ENCODE results near the gene RAB3B. TPM values are rescaled to one million over a fixed set of nuclear protein-coding genes. Genes with fewer than 3 reads are reported as not detected.
"Not testable (repeated sequence)": the region's sequence is repeated elsewhere in the genome, so short reads cannot be mapped to it uniquely, and the experiment has no call there.

RAB3B gene, protein sequence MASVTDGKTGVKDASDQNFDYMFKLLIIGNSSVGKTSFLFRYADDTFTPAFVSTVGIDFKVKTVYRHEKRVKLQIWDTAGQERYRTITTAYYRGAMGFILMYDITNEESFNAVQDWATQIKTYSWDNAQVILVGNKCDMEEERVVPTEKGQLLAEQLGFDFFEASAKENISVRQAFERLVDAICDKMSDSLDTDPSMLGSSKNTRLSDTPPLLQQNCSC
- total RNA-seq (2012; rRNA removed): 2.3 and 5.7 TPM in 2 replicates

DNA sequence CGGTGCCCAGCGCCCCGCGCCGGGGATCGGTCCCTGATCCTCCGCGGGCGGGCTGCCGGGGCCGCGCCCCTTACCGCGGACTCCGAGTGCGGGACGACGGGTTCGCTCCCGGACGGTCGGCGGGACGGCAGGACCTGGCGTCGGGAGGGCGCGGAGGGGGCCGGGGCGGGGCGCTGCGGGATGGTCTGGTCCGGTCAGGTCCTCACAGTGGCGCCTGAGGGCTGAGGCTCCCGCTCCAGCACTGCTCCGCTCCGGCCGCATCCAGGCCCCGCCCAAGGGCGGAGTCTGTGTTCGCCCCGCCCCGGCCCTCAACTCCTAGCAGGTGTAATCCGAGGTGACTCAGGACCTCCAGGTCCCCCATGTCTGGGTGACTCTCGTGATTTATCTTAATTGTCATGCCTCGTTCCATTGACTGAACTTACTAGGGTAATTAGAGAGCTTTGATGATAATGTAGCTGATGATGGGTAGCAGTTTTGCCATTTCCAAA, at the start of gene RAB3B:
Gene RAB3B (minus strand): TSS at position 223 of the 488 bp plus-strand sequence. CDS start 13,583 bp downstream, outside the sequence.
- H3K4me3 ChIP-seq (ENCODE audit: low read length): peak within 1 kb of the TSS; percentile 87
- H3K9ac ChIP-seq (ENCODE audit: low read depth, low read length): peak within 1 kb of the TSS; percentile 73
- peaks cover 13% of the 10 kb centered on the region for H3K27me3 ChIP-seq (ENCODE audit: control insufficient read depth, insufficient read depth, low read length)
- peaks cover 4% of the 10 kb centered on the region for H3K4me1 ChIP-seq (ENCODE audit: control insufficient read depth, insufficient read depth, low read length)
- H3K4me2 ChIP-seq (ENCODE audit: low read length): peak within 1 kb of the TSS; percentile 64
- no peaks in the 10 kb centered on the region for H3K9me3 ChIP-seq (replicated peaks; ENCODE audit: low read length)
- no peaks in the 10 kb centered on the region for H3K36me3 ChIP-seq (ENCODE audit: insufficient read depth, low read length)

GRCh38 chr1:52037909-52038308, 47.4 kb upstream of the RAB3B start:
- Histone ChIP-seq H3K4me1 (ENCODE audit: control insufficient read depth, insufficient read depth, low read length) (peaks cover 5% of the 10 kb centered on the region), H3K9me3 (replicated peaks; ENCODE audit: low read length) (no peaks in the 10 kb centered on the region), H3K36me3 (ENCODE audit: insufficient read depth, low read length) (peaks cover 16% of the 10 kb centered on the region), H3K4me3 (ENCODE audit: low read length) (no peak overlapping the region), H3K27me3 (ENCODE audit: control insufficient read depth, insufficient read depth, low read length) (no peaks in the 10 kb centered on the region), H3K9ac (ENCODE audit: low read depth, low read length) (no peak overlapping the region), H3K4me2 (ENCODE audit: low read length) (no peak overlapping the region)

- Histone ChIP-seq H3K4me1 (ENCODE audit: control insufficient read depth, insufficient read depth, low read length) (peaks cover 5% of the 10 kb centered on the region), H3K36me3 (ENCODE audit: insufficient read depth, low read length) (peaks cover 16% of the 10 kb centered on the region), H3K9me3 (replicated peaks; ENCODE audit: low read length) (no peaks in the 10 kb centered on the region), H3K9ac (ENCODE audit: low read depth, low read length) (no peak overlapping the region), H3K4me2 (ENCODE audit: low read length) (no peak overlapping the region), H3K4me3 (ENCODE audit: low read length) (no peak overlapping the region), H3K27me3 (ENCODE audit: control insufficient read depth, insufficient read depth, low read length) (no peaks in the 10 kb centered on the region)
Observed at GRCh38 chr1:52037402-52037814, 46.9 kb upstream of the RAB3B start.

- Histone ChIP-seq H3K4me1 (ENCODE audit: control insufficient read depth, insufficient read depth, low read length) (peaks cover 17% of the 10 kb centered on the region), H3K36me3 (ENCODE audit: insufficient read depth, low read length) (peaks cover 4% of the 10 kb centered on the region), H3K4me3 (ENCODE audit: low read length) (peak overlapping the region; percentile 97), H3K27me3 (ENCODE audit: control insufficient read depth, insufficient read depth, low read length) (no peaks in the 10 kb centered on the region), H3K9ac (ENCODE audit: low read depth, low read length) (peak overlapping the region; percentile 95), H3K9me3 (replicated peaks; ENCODE audit: low read length) (no peaks in the 10 kb centered on the region), H3K4me2 (ENCODE audit: low read length) (peak overlapping the region; percentile 93)
Observed at GRCh38 chr1:52034050-52034384, 43.5 kb upstream of the RAB3B start.

DNA sequence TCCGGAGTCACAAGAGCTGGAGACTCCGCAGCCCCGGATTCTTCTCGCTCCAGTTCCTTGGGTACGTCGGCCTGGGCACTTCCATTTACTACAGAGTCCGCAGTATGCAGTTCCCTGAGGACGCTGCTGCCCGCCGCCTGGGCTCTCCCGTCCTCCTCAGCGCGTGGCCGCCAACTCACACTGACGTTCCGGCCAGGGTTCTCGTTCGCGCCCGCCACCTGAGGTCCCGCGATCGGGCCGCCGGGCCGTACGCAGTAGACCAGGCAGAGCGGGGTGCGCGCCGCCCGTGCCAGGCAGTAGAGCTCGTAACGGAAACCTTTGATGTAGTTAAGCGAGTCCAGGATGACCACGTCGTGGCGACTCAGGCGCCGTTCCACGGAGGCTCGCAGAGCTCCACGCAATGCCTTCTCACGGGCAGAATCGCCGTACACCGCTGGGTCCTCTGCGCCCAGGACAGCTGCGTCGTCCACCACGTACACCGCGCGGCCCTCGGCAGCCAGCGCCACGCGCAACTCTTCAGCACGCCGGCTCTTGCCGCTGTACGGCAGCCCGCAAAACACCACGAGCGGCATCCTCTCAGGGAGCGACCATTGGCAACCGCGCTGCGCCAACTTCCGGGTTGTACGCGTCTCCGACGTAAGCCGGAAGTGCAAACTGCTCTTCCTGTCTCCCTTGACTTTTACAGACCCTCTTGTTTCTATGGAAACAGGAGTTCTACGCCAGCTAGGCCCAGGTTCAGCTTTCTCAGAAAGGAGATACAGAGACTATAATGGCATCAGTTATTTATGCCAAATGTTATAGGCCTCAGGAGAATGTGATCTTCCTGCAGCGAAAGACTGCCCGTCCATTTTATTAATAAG, 42.9 kb upstream of the RAB3B start, which contains the start of gene KTI12:
Gene KTI12 (minus strand): TSS at position 621 of the 860 bp plus-strand sequence. CDS start 49 bp downstream, at position 572.
- H3K9ac ChIP-seq (ENCODE audit: low read depth, low read length): peak within 1 kb of the TSS; percentile 95
- H3K27me3 ChIP-seq (ENCODE audit: control insufficient read depth, insufficient read depth, low read length): no peaks in the 10 kb centered on the region
- peak within 1 kb of the TSS; percentile 97 for H3K4me3 ChIP-seq (ENCODE audit: low read length)
- H3K9me3 ChIP-seq (replicated peaks; ENCODE audit: low read length): no peaks in the 10 kb centered on the region
- H3K4me2 ChIP-seq (ENCODE audit: low read length): peak within 1 kb of the TSS; percentile 93
- peaks cover 17% of the 10 kb centered on the region for H3K4me1 ChIP-seq (ENCODE audit: control insufficient read depth, insufficient read depth, low read length)
- H3K36me3 ChIP-seq (ENCODE audit: insufficient read depth, low read length): peaks cover under 1% of the 10 kb centered on the region

GRCh38 chr1:52032785-52033131, 42.3 kb upstream of the RAB3B start:
- H3K4me2 ChIP-seq (ENCODE audit: low read length): peak overlapping the region; percentile 93
- peak overlapping the region; percentile 95 for H3K9ac ChIP-seq (ENCODE audit: low read depth, low read length)
- H3K27me3 ChIP-seq (ENCODE audit: control insufficient read depth, insufficient read depth, low read length): no peaks in the 10 kb centered on the region
- peaks cover 17% of the 10 kb centered on the region for H3K4me1 ChIP-seq (ENCODE audit: control insufficient read depth, insufficient read depth, low read length)
- H3K9me3 ChIP-seq (replicated peaks; ENCODE audit: low read length): no peaks in the 10 kb centered on the region
- H3K4me3 ChIP-seq (ENCODE audit: low read length): peak overlapping the region; percentile 97
- H3K36me3 ChIP-seq (ENCODE audit: insufficient read depth, low read length): peaks cover 3% of the 10 kb centered on the region

DNA sequence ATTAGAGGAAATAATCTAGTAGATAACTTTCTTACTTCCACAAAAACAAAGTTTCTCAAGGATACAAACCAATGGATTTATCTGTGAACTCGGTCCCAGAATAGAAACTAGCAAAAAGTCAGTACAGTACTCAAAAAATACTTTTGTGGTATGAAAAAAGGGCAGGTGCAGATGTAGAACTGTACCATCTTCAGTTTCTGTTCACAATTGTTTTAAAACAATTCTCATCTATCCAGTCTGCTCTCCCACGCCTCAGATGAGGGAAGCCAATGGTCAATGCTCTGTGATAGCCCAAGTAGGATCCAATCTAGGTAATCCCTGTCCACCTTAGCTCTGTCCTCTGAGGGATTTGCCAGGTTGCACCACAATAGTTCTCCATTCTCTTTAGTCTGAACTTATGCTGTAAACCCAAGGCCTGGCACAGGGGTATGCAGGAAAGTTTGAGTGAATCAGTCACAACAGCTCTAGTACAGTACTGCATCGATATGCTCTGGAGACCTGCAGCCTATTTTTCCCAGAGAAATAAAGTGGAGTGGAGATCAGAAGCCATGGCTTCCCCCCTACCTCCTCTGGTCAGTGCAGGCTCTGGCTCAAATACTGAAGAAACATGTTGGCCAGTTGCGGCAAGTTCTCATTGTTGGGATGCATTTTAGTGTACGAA, 41.8 kb upstream of the RAB3B start:
- Histone ChIP-seq H3K36me3 (ENCODE audit: insufficient read depth, low read length) (peaks cover 3% of the 10 kb centered on the region), H3K27me3 (ENCODE audit: control insufficient read depth, insufficient read depth, low read length) (no peaks in the 10 kb centered on the region), H3K4me2 (ENCODE audit: low read length) (peak overlapping the region; percentile 93), H3K4me3 (ENCODE audit: low read length) (peak overlapping the region; percentile 97), H3K9ac (ENCODE audit: low read depth, low read length) (peak overlapping the region; percentile 95), H3K9me3 (replicated peaks; ENCODE audit: low read length) (no peaks in the 10 kb centered on the region), H3K4me1 (ENCODE audit: control insufficient read depth, insufficient read depth, low read length) (peaks cover 17% of the 10 kb centered on the region)

GRCh38 chr1:52028839-52029238, 38.3 kb upstream of the RAB3B start:
- H3K4me2 ChIP-seq (ENCODE audit: low read length); H3K27me3 ChIP-seq (ENCODE audit: control insufficient read depth, insufficient read depth, low read length); H3K4me3 ChIP-seq (ENCODE audit: low read length); H3K9ac ChIP-seq (ENCODE audit: low read depth, low read length); H3K9me3 ChIP-seq (replicated peaks; ENCODE audit: low read length): not testable (repeated sequence)
- H3K4me1 ChIP-seq (ENCODE audit: control insufficient read depth, insufficient read depth, low read length): peaks cover 15% of the 10 kb centered on the region
- H3K36me3 ChIP-seq (ENCODE audit: insufficient read depth, low read length): peaks cover 16% of the 10 kb centered on the region

- H3K4me3 ChIP-seq (ENCODE audit: low read length): no peak overlapping the region
- no peaks in the 10 kb centered on the region for H3K9me3 ChIP-seq (replicated peaks; ENCODE audit: low read length)
- H3K4me2 ChIP-seq (ENCODE audit: low read length): no peak overlapping the region
- peaks cover 21% of the 10 kb centered on the region for H3K36me3 ChIP-seq (ENCODE audit: insufficient read depth, low read length)
- H3K4me1 ChIP-seq (ENCODE audit: control insufficient read depth, insufficient read depth, low read length): peaks cover 13% of the 10 kb centered on the region
- no peak overlapping the region for H3K9ac ChIP-seq (ENCODE audit: low read depth, low read length)
- no peaks in the 10 kb centered on the region for H3K27me3 ChIP-seq (ENCODE audit: control insufficient read depth, insufficient read depth, low read length)
Observed at GRCh38 chr1:52028328-52028727, 37.8 kb upstream of the RAB3B start.

DNA sequence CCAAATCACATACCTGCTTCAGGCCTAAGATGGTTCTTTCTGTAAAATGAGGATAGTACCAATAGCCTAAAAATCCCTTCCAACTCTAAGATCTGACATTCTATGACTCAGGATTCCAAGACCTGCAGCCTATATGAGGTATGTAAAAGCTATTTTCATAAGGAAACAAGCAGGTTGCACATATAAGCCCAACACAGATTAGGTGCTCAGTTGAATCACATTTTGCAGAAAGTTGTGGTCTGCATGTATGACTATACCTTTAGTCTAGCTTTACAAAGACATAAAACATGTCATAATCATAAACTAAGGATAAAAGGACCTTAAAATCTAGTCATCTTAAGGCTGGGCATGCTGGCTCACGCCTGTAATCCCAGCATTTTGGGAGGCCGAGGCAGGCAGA, 35.8 kb upstream of the RAB3B start:
- Histone ChIP-seq H3K9me3 (replicated peaks; ENCODE audit: low read length) (no peaks in the 10 kb centered on the region), H3K27me3 (ENCODE audit: control insufficient read depth, insufficient read depth, low read length) (no peaks in the 10 kb centered on the region), H3K4me1 (ENCODE audit: control insufficient read depth, insufficient read depth, low read length) (peaks cover under 1% of the 10 kb centered on the region), H3K9ac (ENCODE audit: low read depth, low read length) (no peak overlapping the region), H3K4me2 (ENCODE audit: low read length) (no peak overlapping the region), H3K36me3 (ENCODE audit: insufficient read depth, low read length) (peaks cover 33% of the 10 kb centered on the region), H3K4me3 (ENCODE audit: low read length) (no peak overlapping the region)

- Histone ChIP-seq H3K27me3 (ENCODE audit: control insufficient read depth, insufficient read depth, low read length) (no peaks in the 10 kb centered on the region), H3K4me3 (ENCODE audit: low read length) (no peak overlapping the region), H3K4me2 (ENCODE audit: low read length) (no peak overlapping the region), H3K9me3 (replicated peaks; ENCODE audit: low read length) (no peaks in the 10 kb centered on the region), H3K36me3 (ENCODE audit: insufficient read depth, low read length) (peaks cover 48% of the 10 kb centered on the region), H3K4me1 (ENCODE audit: control insufficient read depth, insufficient read depth, low read length) (no peaks in the 10 kb centered on the region), H3K9ac (ENCODE audit: low read depth, low read length) (no peak overlapping the region)
Observed at GRCh38 chr1:52022133-52022532, 31.6 kb upstream of the RAB3B start.

All from skeletal muscle satellite cell (primary cell).